Central memory CD8-positive, alpha-beta T cell (primary cell): ENCODE results near the gene TLR5.

ENCODE experiments used
- ATAC-seq: fragments of 150-1000 bp; cut with Tn5 transposase; replicated peaks from 2 replicates; pipeline ENCODE4 v1.10.0; 2022; ENCODE audit warnings: mild to moderate bottlenecking, moderate FRiP score, moderate number of reproducible peaks; ENCODE audit not compliant: poor library complexity, severe bottlenecking; ENCODE audit errors: extremely low read depth
- DNase-seq, 2 donors: peaks; one replicate each; pipeline ENCODE4 v3.0.0; 2021; ENCODE audit warnings: low spot score in 2 of 2
- H3K27ac Mint-ChIP-seq: one replicate; pipeline ENCODE4 v1.8.0; 2022; ENCODE audit warnings: low read depth, mild to moderate bottlenecking, moderate library complexity, mixed read lengths
- H3K27me3 Mint-ChIP-seq: one replicate; pipeline ENCODE4 v1.8.0; 2022; ENCODE audit warnings: mixed read lengths
- H3K36me3 Mint-ChIP-seq: one replicate; pipeline ENCODE4 v1.8.0; 2022; ENCODE audit warnings: mild to moderate bottlenecking, moderate library complexity, mixed read lengths; ENCODE audit not compliant: insufficient read depth
- H3K4me1 Mint-ChIP-seq: one replicate; pipeline ENCODE4 v1.8.0; 2022; ENCODE audit warnings: mixed read lengths
- H3K4me3 Mint-ChIP-seq: one replicate; pipeline ENCODE4 v1.8.0; 2022; ENCODE audit warnings: mild to moderate bottlenecking, moderate library complexity, mixed read lengths
- H3K9me3 Mint-ChIP-seq: one replicate; pipeline ENCODE4 v1.8.0; 2022; ENCODE audit warnings: mixed read lengths

The TLR5 gene

DNA sequence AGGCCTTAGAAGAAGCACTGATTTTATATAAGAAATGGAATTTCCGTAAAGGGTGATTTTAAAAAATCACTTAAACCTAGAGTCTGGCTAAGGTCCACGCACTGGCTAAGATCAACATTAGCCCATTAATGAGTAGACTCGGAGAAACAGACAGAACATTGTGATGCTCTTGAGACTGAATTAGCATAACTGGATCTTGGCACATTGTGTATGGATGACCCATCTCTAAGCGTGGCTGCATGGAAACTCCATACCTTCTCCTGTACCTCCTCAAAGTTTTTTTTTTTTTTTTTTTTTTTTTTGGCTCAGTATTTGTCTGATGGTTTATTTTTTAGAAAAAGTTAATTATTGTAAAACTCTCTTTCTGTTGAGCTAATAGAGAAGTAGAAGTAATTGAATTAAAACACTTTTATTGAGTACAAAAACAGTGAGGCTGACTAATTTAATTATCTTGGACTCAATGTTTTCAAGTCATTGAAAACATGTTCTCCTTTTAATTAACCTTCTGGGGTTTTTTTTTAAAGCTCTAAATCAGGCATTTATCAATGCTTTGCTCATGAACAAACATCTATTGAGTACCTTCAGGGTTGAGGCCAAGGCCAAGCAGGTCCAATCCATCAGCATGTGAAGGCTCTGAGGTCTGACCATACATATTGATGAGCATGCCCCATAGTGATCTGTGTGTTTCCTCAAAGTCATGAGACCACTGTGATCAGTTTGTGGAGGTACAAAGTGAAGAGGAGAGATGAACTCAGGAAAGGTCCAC lies 74.0 kb downstream of the TLR5 start:
- DNase-seq (no peak), ATAC-seq (no peak)
- peaks cover 17% of the 10 kb centered on the region for H3K27me3 Mint-ChIP-seq
- no peaks in the 10 kb centered on the region for H3K4me1 Mint-ChIP-seq
- H3K4me3 Mint-ChIP-seq, result no peak overlapping the region
- H3K27ac Mint-ChIP-seq, result no peak overlapping the region
- H3K36me3 Mint-ChIP-seq, result peaks cover 3% of the 10 kb centered on the region
- no peaks in the 10 kb centered on the region for H3K9me3 Mint-ChIP-seq

DNA sequence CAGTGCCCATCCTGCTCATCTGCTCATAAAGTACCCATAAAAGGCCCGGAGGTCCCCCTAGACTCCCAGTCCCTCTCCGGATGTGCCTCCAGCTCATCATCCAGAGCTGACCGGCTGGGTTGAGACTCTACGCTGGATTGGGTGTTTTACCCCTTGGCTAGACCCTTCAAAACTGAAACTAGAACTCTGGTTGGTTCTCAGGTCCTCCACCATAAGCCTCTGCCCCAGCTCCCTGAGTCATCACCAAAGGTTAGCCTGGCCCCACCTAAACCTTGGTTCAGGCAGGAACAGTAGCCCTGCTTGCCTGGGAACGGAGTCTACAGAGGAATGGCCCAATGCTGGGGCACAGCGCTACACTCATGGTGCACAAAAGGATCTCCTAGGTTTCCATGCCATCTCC lies 75.1 kb downstream of the TLR5 start:
- Mint-ChIP-seq H3K4me1 (no peaks in the 10 kb centered on the region), H3K36me3 (peaks cover 5% of the 10 kb centered on the region), H3K9me3 (no peaks in the 10 kb centered on the region), H3K27me3 (peaks cover 8% of the 10 kb centered on the region), H3K4me3 (no peak overlapping the region), H3K27ac (no peak overlapping the region)
- ATAC-seq, result no peak
- no peak for DNase-seq

DNA sequence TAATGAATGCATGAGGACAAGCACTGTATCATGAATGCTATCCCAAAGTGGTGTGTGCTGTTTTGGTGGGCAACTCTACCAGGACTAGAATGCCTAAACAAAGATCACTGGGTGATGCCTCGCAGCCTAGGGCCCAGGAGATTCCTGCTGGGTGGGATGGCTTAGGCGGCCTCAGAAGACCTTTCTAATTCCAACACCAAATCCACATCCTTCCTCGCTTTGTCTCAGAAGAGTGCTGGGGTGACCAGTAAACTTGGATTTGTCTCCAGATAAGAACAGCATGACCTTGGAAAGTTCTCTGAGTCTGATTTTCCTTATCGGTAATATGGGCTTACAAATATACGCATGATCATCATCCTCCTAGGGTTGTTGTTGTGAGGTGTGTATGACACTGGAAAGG lies 76.6 kb downstream of the TLR5 start:
- no peak overlapping the region for H3K4me3 Mint-ChIP-seq
- H3K9me3 Mint-ChIP-seq, result no peaks in the 10 kb centered on the region
- no peak for ATAC-seq
- H3K36me3 Mint-ChIP-seq, result peaks cover 5% of the 10 kb centered on the region
- no peak overlapping the region for H3K27ac Mint-ChIP-seq
- DNase-seq, result no peak
- no peaks in the 10 kb centered on the region for H3K4me1 Mint-ChIP-seq
- peaks cover 8% of the 10 kb centered on the region for H3K27me3 Mint-ChIP-seq

DNA sequence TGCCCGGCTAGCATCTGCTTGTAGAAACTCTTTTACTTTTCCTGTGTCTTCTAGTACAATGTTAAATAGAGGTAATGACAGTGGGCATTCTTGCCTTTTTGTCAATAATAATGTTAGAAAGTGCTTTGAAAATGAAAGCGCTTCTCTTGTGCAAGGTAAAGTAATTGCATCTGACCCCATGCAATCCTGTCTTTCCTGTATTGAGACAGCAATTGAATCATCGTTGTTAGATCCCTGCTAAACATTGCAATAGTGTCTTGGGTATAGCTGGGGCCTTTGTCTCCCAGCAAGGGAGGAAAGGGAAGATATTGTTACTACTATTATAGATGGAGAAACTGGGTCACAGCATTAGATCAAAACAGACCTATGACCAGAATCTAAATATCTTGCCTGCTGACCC lies 80.9 kb downstream of the TLR5 start:
- Mint-ChIP-seq H3K4me3 (no peak overlapping the region), H3K27me3 (peaks cover 10% of the 10 kb centered on the region), H3K9me3 (no peaks in the 10 kb centered on the region), H3K36me3 (peaks cover 3% of the 10 kb centered on the region), H3K27ac (no peak overlapping the region), H3K4me1 (no peaks in the 10 kb centered on the region)
- DNase-seq (no peak), ATAC-seq (no peak)

DNA sequence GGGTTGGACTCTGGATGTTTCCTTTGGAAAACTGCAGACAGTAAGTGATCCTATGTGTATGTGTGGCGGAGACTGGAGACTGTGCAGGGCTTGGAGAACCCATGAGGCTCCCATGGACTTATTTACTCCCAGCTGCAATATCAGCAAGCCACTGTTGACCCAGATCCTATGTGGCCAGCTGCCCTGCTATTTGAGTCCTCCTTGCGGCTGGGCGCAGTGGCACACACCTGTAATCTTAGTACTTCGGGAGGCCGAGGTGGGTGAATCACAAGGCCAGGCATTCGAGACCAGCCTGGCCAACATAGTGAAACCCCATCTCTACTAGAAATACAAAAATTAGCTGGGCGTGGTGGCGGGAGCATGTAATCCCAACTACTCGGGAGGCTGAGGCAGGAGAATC lies 83.5 kb downstream of the TLR5 start:
- H3K4me3 Mint-ChIP-seq, result no peak overlapping the region
- no peaks in the 10 kb centered on the region for H3K9me3 Mint-ChIP-seq
- ATAC-seq (no peak), DNase-seq (no peak)
- peaks cover 3% of the 10 kb centered on the region for H3K36me3 Mint-ChIP-seq
- no peak overlapping the region for H3K27ac Mint-ChIP-seq
- no peaks in the 10 kb centered on the region for H3K4me1 Mint-ChIP-seq
- peaks cover 10% of the 10 kb centered on the region for H3K27me3 Mint-ChIP-seq
